Neural cell (in vitro differentiated cells): ENCODE data around the gene COL21A1.

Experiments used
- CTCF ChIP-seq: fragments of 450-650 bp; IDR thresholded peaks from 2 replicates; pipeline ENCODE4 v1.5.1; 2014; ENCODE audit warnings: antibody characterized with exemption, mild to moderate bottlenecking, moderate library complexity; ENCODE audit not compliant: poor library complexity, severe bottlenecking
- EP300 ChIP-seq: fragments of 450-650 bp; conservative IDR thresholded peaks from 2 replicates; pipeline ENCODE4 v1.6.1; 2014; ENCODE audit warnings: antibody characterized with exemption, mild to moderate bottlenecking, moderate library complexity; ENCODE audit not compliant: poor library complexity, severe bottlenecking
- EZH2 ChIP-seq: fragments of 200-600, 300-800 bp; shearing (Covaris generic), sonication (generic); IDR thresholded peaks from 2 replicates; pipeline ENCODE4 v1.6.1; 2014; ENCODE audit warnings: antibody characterized with exemption, low read length, borderline replicate concordance, mild to moderate bottlenecking; ENCODE audit not compliant: insufficient read depth, poor library complexity, severe bottlenecking
- MXI1 ChIP-seq: fragments of 450-650 bp; conservative IDR thresholded peaks from 2 replicates; pipeline ENCODE4 v1.6.1; 2014; ENCODE audit warnings: antibody characterized with exemption, mild to moderate bottlenecking; ENCODE audit not compliant: poor library complexity, severe bottlenecking
- POLR2AphosphoS5 ChIP-seq: IDR thresholded peaks from 2 replicates; pipeline ENCODE4 v1.6.1; 2012
- RAD21 ChIP-seq: fragments of 450-650 bp; conservative IDR thresholded peaks from 2 replicates; pipeline ENCODE4 v1.6.1; 2014; ENCODE audit warnings: antibody characterized with exemption, mild to moderate bottlenecking, moderate library complexity
- SMC3 ChIP-seq: fragments of 450-650 bp; conservative IDR thresholded peaks from 2 replicates; pipeline ENCODE4 v1.6.1; 2014; ENCODE audit warnings: antibody characterized with exemption, mild to moderate bottlenecking, moderate library complexity; ENCODE audit not compliant: poor library complexity
- TAF1 ChIP-seq: IDR thresholded peaks from 2 replicates; pipeline ENCODE4 v1.6.1; 2012; ENCODE audit warnings: low read depth
- TF ChIP-seq, protein P1 (sequence below): IDR thresholded peaks from 2 replicates; pipeline ENCODE4 v1.6.1; 2012; ENCODE audit warnings: borderline replicate concordance

- TF ChIP-seq POLR2AphosphoS5, result no peak
- TF ChIP-seq TAF1, result no peak
- TF ChIP-seq CTCF, result no peak
- no peak for TF ChIP-seq EZH2
- TF ChIP-seq EP300, result no peak
- TF ChIP-seq, protein P1, sequence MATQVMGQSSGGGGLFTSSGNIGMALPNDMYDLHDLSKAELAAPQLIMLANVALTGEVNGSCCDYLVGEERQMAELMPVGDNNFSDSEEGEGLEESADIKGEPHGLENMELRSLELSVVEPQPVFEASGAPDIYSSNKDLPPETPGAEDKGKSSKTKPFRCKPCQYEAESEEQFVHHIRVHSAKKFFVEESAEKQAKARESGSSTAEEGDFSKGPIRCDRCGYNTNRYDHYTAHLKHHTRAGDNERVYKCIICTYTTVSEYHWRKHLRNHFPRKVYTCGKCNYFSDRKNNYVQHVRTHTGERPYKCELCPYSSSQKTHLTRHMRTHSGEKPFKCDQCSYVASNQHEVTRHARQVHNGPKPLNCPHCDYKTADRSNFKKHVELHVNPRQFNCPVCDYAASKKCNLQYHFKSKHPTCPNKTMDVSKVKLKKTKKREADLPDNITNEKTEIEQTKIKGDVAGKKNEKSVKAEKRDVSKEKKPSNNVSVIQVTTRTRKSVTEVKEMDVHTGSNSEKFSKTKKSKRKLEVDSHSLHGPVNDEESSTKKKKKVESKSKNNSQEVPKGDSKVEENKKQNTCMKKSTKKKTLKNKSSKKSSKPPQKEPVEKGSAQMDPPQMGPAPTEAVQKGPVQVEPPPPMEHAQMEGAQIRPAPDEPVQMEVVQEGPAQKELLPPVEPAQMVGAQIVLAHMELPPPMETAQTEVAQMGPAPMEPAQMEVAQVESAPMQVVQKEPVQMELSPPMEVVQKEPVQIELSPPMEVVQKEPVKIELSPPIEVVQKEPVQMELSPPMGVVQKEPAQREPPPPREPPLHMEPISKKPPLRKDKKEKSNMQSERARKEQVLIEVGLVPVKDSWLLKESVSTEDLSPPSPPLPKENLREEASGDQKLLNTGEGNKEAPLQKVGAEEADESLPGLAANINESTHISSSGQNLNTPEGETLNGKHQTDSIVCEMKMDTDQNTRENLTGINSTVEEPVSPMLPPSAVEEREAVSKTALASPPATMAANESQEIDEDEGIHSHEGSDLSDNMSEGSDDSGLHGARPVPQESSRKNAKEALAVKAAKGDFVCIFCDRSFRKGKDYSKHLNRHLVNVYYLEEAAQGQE, result no peak
- TF ChIP-seq RAD21, result no peak
- TF ChIP-seq MXI1, result no peak
- no peak for TF ChIP-seq SMC3
These were observed 224.7 kb downstream of the COL21A1 start for GRCh38 chr6:56022678-56023077.
